GM21825 (cell line): ENCODE measurements around the gene CHAMP1.
"Not testable (repeated sequence)": the region's sequence is repeated elsewhere in the genome, so short reads cannot be mapped to it uniquely, and the experiment has no call there.

Experiments
- ATAC-seq: cut with Tn5 transposase; IDR thresholded peaks from one replicate; pipeline ENCODE4 v1.9.1; 2021; ENCODE audit warnings: mild to moderate bottlenecking, moderate library complexity; ENCODE audit not compliant: unreplicated experiment

The CHAMP1 gene

GRCh38 chr13:114333881-114334280 is 19.6 kb downstream of the CHAMP1 start:
- ATAC-seq = not testable (repeated sequence)

GRCh38 chr13:114334305-114335053 is 20.2 kb downstream of the CHAMP1 start:
- ATAC-seq = no peak

DNA sequence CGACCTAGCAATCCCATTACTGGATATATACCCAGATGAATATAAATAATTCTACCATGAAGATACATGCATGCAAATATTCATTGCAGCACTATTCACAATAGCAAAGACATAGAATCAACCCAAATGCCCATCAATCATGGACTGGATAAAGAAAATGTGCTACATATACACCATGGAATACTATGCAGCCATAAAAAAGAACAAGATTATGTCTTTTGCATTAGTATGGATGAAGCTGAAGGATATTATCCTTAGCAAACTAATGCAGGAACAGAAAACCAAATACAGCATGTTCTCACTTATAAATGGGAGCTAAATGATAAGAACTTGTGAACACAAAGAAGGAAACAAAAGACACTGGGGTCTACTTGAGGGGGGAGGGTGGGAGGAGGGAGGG is 22.2 kb downstream of the CHAMP1 start:
- ATAC-seq = not testable (repeated sequence)

GRCh38 chr13:114338959-114339358 is 24.7 kb downstream of the CHAMP1 start:
- no peak for ATAC-seq

DNA sequence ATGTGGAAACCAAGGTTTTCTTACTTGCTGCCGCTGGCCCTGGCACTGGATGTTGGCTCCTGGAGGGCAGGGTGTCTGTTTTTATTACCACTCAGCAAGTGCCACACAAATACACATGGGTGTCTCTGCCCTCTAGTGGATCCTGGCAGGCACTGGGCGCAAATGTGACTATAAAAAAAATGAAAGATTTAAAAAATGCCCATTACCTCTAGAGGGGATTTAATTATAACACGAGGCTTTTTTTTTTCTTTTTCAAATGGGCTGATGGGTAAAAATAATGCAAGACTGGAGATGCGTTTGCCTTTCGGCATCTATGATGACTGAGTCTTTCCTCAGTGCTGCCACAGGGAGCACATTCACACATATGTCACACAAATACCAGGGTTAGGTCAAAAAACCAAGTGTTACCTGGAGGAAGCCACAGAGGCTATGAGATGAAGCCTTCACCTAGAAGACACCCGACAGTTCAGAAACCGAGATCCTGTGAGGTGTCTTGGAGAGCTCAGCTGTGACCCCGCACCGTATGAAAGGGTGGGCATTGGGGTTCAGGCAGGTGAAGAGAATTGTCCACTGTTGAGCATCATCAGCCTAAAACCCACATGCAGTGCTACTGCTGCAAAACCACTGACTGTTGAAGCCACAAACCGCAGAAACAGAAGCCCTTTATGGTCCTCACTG is 25.7 kb downstream of the CHAMP1 start:
- no peak for ATAC-seq

DNA sequence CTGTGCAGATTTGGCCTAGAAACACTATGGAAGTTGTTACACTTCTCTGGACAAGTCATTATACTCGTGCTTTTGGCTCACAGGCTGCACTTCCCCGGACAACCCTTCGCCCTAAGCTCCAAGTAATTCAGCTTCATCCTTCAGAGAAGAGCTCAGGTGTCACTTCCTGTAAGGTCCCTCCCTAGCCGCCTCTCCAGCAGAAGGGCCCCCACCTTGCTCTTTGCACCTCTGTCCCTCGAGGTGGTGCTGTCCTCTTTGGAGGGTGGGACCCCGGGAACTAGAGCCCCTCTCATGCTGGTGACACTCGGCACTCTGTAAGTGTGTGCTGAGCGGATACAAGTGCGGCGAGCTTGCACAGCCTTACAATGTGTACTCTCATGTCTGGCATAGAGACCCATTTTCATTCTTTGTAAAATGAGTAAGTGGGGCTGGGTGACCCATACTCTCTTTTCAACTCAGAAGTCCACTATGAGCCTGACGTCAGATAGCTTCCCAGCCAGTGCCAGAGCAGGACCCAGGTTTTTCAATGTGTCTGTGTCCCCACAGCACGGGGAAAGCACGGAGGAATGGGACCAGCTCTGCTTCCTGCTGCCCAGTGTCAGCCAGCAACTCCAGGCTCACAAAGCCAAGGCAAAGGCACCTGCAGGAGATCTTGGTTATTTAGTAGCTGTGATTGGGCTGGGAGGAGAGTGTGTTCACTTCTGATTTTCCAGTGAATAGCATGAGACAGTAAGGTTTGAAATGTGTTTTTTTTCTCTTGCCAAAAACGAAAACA is 26.9 kb downstream of the CHAMP1 start:
- ATAC-seq = no peak

DNA sequence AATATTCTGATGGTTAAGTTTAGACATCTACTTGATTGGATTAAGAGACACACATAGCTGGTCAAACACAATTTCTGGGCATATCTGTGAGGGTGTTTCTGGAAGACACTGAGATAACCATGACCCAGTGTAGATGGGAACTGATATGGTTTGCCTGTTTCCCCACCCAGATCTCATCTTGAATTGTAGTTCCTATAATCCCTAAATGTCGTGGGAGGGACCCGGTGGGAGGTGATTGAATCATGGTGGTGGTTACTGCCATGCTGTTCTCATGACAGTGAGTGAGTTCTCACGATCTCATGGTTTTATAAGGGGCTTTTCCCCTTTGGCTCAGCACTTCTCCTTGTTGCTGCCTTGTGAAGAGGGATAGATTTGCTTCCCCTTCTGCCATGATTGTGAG is 33.0 kb downstream of the CHAMP1 start:
- ATAC-seq = not testable (repeated sequence)

DNA sequence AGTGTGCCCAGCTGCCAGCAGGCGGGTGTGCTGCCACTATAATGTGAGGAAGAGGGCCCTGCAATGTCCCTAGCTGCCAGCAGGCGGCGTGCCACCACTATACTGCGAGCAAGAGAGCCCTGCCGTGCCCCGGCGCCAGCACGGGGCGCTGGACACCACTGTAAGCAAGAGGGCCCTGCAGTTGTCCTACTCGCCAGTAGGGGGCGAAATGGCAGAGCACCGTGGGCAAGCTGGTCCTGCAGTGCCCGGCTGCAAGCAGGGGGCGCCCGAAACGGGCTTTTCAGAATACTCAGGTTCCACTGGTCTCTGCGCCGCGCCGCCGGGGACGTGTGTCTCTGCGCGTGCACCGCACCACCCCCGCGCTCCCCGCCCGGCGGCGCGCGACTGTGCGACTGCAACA is 38.5 kb downstream of the CHAMP1 start:
- ATAC-seq = not testable (repeated sequence)

GRCh38 chr13:114353382-114353781 is 39.1 kb downstream of the CHAMP1 start:
- not testable (repeated sequence) for ATAC-seq
